DOHH2 (cell line): ENCODE data around the gene VIL1.

Experiments used
- EZH2phosphoT487 ChIP-seq: fragments of 200-600 bp; sonication (generic); IDR thresholded peaks from 2 replicates; pipeline ENCODE4 v1.6.1; 2017; ENCODE audit warnings: borderline replicate concordance, mild to moderate bottlenecking, antibody characterized with exemption, low read length, moderate library complexity, mixed read lengths
- TF ChIP-seq, protein P1 (sequence below): fragments of 200-600 bp; sonication (generic); IDR thresholded peaks from one replicate; pipeline ENCODE4 v1.5.1; 2014; ENCODE audit warnings: antibody characterized with exemption, mild to moderate bottlenecking, low read depth, low read length; ENCODE audit not compliant: poor library complexity, severe bottlenecking

- TF ChIP-seq, protein P1, sequence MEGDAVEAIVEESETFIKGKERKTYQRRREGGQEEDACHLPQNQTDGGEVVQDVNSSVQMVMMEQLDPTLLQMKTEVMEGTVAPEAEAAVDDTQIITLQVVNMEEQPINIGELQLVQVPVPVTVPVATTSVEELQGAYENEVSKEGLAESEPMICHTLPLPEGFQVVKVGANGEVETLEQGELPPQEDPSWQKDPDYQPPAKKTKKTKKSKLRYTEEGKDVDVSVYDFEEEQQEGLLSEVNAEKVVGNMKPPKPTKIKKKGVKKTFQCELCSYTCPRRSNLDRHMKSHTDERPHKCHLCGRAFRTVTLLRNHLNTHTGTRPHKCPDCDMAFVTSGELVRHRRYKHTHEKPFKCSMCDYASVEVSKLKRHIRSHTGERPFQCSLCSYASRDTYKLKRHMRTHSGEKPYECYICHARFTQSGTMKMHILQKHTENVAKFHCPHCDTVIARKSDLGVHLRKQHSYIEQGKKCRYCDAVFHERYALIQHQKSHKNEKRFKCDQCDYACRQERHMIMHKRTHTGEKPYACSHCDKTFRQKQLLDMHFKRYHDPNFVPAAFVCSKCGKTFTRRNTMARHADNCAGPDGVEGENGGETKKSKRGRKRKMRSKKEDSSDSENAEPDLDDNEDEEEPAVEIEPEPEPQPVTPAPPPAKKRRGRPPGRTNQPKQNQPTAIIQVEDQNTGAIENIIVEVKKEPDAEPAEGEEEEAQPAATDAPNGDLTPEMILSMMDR, result no peak
- no peak for TF ChIP-seq EZH2phosphoT487
These were observed 48.4 kb upstream of the VIL1 start for GRCh38 chr2:218370410-218371063.
